SU-DHL-6 (cell line): ENCODE measurements around the gene FAM118A.

Experiments used
- H2AFZ ChIP-seq: fragments of 200-600 bp; sonication (generic); 2 replicates; pipeline ENCODE4 v1.6.1; 2014; ENCODE audit warnings: low read depth, mild to moderate bottlenecking, moderate library complexity, mixed read lengths, antibody characterized with exemption, low read length; ENCODE audit not compliant: severe bottlenecking
- H3F3A ChIP-seq: fragments of 200-600 bp; shearing (Covaris generic); 2 replicates; pipeline ENCODE4 v1.6.0; 2016; ENCODE audit warnings: antibody characterized with exemption, mild to moderate bottlenecking; ENCODE audit not compliant: insufficient read depth
- H3K27ac ChIP-seq: fragments of 200-600 bp; sonication (generic); 2 replicates; pipeline ENCODE4 v1.5.1; 2016; ENCODE audit warnings: low read depth, mild to moderate bottlenecking, low read length, moderate library complexity, mixed read lengths
- H3K27me3 ChIP-seq: fragments of 200-600 bp; sonication (generic), shearing (Covaris generic); 2 replicates; pipeline ENCODE4 v1.6.0; 2014; ENCODE audit warnings: mild to moderate bottlenecking, low read length
- H3K36me3 ChIP-seq: fragments of 200-600 bp; sonication (generic); 2 replicates; pipeline ENCODE4 v1.6.1; 2014; ENCODE audit warnings: mild to moderate bottlenecking, low read length, mixed read lengths
- H3K4me2 ChIP-seq: fragments of 300-600, 200-600 bp; shearing (Covaris generic), sonication (generic); 2 replicates; pipeline ENCODE4 v1.6.0; 2014; ENCODE audit warnings: low read length, low read depth, mild to moderate bottlenecking; ENCODE audit not compliant: poor library complexity, severe bottlenecking
- H3K4me3 ChIP-seq: fragments of 200-600 bp; sonication (generic); 2 replicates; pipeline ENCODE4 v1.5.1; 2014; ENCODE audit warnings: antibody characterized with exemption, low read length, mild to moderate bottlenecking, mixed read lengths; ENCODE audit not compliant: insufficient read depth, poor library complexity, severe bottlenecking
- H3K79me2 ChIP-seq: fragments of 200-600 bp; sonication (generic); 2 replicates; pipeline ENCODE4 v1.6.1; 2014; ENCODE audit warnings: mild to moderate bottlenecking, low read length, moderate library complexity; ENCODE audit not compliant: insufficient read depth
- H3K9ac ChIP-seq: fragments of 200-600 bp; sonication (generic); 2 replicates; pipeline ENCODE4 v1.7.0; 2014; ENCODE audit warnings: mild to moderate bottlenecking, low read length
- H3K9me2 ChIP-seq: fragments of 200-600 bp; sonication (generic); replicated peaks from 2 replicates; pipeline ENCODE4 v1.6.1; 2014; ENCODE audit warnings: low read length; ENCODE audit not compliant: insufficient read depth
- H3K9me3 ChIP-seq: fragments of 200-600 bp; sonication (generic); 2 replicates; pipeline ENCODE4 v1.6.1; 2014; ENCODE audit warnings: low read length, mixed read lengths; ENCODE audit not compliant: insufficient read depth
- H4K20me1 ChIP-seq: fragments of 200-600 bp; sonication (generic); 2 replicates; pipeline ENCODE4 v1.6.1; 2014; ENCODE audit warnings: low read depth, mild to moderate bottlenecking, antibody characterized with exemption, low read length, moderate library complexity, mixed read lengths
- EZH2phosphoT487 ChIP-seq: fragments of 200-600 bp; sonication (generic), shearing (Covaris generic); conservative IDR thresholded peaks from 2 replicates; pipeline ENCODE4 v1.6.1; 2018; ENCODE audit warnings: mild to moderate bottlenecking, antibody characterized with exemption, low read length, moderate library complexity, mixed read lengths
- TF ChIP-seq, protein P1 (sequence below): fragments of 200-600 bp; sonication (generic); IDR thresholded peaks from one replicate; pipeline ENCODE4 v1.5.1; 2017; ENCODE audit warnings: antibody characterized with exemption, mild to moderate bottlenecking, low read length, moderate library complexity; ENCODE audit not compliant: insufficient read depth, poor library complexity, severe bottlenecking

Gene FAM118A

DNA sequence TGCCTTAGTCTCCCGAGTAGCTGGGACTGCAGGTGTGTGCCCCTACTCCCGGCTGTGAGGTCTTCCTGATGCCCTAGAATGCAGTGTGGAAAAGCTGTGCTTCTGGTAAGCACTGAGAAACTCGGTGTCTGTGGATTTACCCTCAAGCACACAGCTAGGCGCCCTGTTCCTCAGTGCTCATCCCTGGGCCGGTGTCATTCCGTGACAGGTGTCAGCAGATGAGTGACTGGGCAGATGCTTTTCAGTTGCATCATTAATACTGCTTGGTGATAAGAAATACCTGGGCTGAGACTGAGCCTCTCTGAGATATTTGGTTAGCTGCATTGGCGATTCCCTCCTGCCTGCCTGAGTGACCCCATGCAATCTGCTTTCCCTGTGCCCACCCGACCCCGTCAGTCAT, 21.8 kb downstream of the FAM118A start:
- H2AFZ ChIP-seq, result no peak overlapping the region
- H3K79me2 ChIP-seq, result no peaks in the 10 kb centered on the region
- no peaks in the 10 kb centered on the region for H3F3A ChIP-seq
- no peak overlapping the region for H3K27ac ChIP-seq
- no peaks in the 10 kb centered on the region for H3K27me3 ChIP-seq
- no peaks in the 10 kb centered on the region for H3K9me3 ChIP-seq
- no peak overlapping the region for H3K4me3 ChIP-seq
- no peak overlapping the region for H3K4me2 ChIP-seq
- no peaks in the 10 kb centered on the region for H4K20me1 ChIP-seq
- H3K9me2 ChIP-seq, result no peaks in the 10 kb centered on the region
- H3K36me3 ChIP-seq, result no peaks in the 10 kb centered on the region
- H3K9ac ChIP-seq, result no peak overlapping the region
- TF ChIP-seq EZH2phosphoT487, result no peak
- TF ChIP-seq, protein P1, sequence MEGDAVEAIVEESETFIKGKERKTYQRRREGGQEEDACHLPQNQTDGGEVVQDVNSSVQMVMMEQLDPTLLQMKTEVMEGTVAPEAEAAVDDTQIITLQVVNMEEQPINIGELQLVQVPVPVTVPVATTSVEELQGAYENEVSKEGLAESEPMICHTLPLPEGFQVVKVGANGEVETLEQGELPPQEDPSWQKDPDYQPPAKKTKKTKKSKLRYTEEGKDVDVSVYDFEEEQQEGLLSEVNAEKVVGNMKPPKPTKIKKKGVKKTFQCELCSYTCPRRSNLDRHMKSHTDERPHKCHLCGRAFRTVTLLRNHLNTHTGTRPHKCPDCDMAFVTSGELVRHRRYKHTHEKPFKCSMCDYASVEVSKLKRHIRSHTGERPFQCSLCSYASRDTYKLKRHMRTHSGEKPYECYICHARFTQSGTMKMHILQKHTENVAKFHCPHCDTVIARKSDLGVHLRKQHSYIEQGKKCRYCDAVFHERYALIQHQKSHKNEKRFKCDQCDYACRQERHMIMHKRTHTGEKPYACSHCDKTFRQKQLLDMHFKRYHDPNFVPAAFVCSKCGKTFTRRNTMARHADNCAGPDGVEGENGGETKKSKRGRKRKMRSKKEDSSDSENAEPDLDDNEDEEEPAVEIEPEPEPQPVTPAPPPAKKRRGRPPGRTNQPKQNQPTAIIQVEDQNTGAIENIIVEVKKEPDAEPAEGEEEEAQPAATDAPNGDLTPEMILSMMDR, result no peak

DNA sequence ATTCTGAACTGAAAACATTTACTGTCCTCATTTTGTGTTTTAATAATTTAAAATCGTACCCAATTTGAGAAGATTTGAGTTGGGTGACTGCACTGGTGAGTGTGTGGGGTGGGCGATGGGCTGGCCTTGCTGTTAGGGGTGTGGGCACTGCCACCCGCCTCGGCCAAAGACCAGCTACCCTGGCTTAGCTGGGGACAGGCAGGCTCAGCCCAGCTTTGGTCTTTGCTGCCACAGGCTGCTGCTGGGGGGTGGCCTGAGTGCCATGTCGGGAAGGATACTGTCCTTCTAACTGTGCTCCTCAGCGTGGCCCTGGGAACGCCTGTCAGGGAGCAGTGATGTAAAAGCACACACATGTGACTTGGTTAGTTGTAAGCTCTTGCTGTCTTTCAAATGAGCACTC, 22.3 kb downstream of the FAM118A start:
- no peak overlapping the region for H3K4me3 ChIP-seq
- H3K27ac ChIP-seq, result no peak overlapping the region
- no peak overlapping the region for H3K9ac ChIP-seq

DNA sequence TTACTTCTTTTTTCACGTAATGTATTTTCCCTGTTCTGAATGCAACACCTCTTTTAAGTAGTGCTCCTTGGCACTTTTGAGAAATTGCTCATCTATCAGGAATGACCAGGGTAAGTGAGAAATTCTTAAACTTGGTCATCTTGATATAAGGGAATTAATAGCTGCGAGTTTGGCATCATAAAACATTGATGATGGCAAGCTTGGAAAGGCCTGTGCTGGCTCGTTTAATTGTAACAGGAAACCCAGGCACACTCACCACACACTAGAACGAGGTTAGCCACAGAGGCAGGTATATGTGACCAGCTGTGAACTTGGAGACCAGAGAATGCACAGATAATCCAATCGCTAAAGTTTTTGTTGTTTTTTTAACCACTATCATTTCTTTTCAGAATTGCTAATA, 24.3 kb downstream of the FAM118A start:
- Histone ChIP-seq H3F3A (no peaks in the 10 kb centered on the region), H3K36me3 (no peaks in the 10 kb centered on the region), H3K4me2 (no peak overlapping the region), H3K79me2 (no peaks in the 10 kb centered on the region), H2AFZ (no peak overlapping the region), H3K9ac (no peak overlapping the region), H3K4me3 (no peak overlapping the region), H4K20me1 (no peaks in the 10 kb centered on the region), H3K9me3 (no peaks in the 10 kb centered on the region), H3K27ac (no peak overlapping the region), H3K9me2 (no peaks in the 10 kb centered on the region), H3K27me3 (no peaks in the 10 kb centered on the region)
- TF ChIP-seq EZH2phosphoT487, result no peak
- TF ChIP-seq, protein P1, result no peak

More for the DNA sequence above, 22.3 kb downstream of the FAM118A start:
- TF ChIP-seq, protein P1, result no peak
- TF ChIP-seq EZH2phosphoT487, result no peak
- no peaks in the 10 kb centered on the region for H4K20me1 ChIP-seq
- H3K36me3 ChIP-seq, result no peaks in the 10 kb centered on the region
- no peak overlapping the region for H3K4me2 ChIP-seq
- H3K9me3 ChIP-seq, result no peaks in the 10 kb centered on the region
- no peaks in the 10 kb centered on the region for H3K27me3 ChIP-seq
- H3K79me2 ChIP-seq, result no peaks in the 10 kb centered on the region
- H3F3A ChIP-seq, result no peaks in the 10 kb centered on the region
- no peak overlapping the region for H2AFZ ChIP-seq
- H3K9me2 ChIP-seq, result no peaks in the 10 kb centered on the region

DNA sequence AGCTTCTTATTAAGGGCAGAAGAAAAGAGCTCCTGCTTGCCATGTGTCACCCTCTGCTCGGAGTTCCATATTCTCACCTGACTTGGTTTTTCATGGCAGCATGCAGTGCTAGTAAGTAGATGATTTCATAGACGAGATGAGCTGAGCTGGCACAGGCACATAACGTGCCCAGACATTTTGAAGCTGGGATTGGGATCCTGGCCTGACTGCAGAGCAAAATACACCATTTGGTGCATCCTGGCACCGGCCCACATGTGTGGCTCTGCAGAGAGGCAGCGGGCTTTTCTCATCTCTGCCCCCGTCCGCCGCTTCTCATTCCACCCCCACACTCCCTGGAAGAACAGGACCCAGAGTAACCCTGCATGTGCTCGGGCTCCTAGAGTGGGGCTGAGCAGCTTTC, 24.8 kb downstream of the FAM118A start:
- Histone ChIP-seq H4K20me1 (no peaks in the 10 kb centered on the region), H3K36me3 (no peaks in the 10 kb centered on the region), H3K9ac (no peak overlapping the region), H3F3A (no peaks in the 10 kb centered on the region), H3K27me3 (no peaks in the 10 kb centered on the region), H3K27ac (no peak overlapping the region), H2AFZ (no peak overlapping the region), H3K4me2 (no peak overlapping the region), H3K79me2 (no peaks in the 10 kb centered on the region), H3K9me3 (no peaks in the 10 kb centered on the region), H3K9me2 (no peaks in the 10 kb centered on the region), H3K4me3 (no peak overlapping the region)
- TF ChIP-seq EZH2phosphoT487, result no peak
- TF ChIP-seq, protein P1, result no peak
